ENCODE measurements around the gene PTAR1. TPM values are rescaled to one million over a fixed set of nuclear protein-coding genes. Genes with fewer than 3 reads are reported as not detected.

The PTAR1 gene
- total and polyA plus RNA-seq, 12 donors: 3.9 to 30.2 (median 23.6) TPM

DNA sequence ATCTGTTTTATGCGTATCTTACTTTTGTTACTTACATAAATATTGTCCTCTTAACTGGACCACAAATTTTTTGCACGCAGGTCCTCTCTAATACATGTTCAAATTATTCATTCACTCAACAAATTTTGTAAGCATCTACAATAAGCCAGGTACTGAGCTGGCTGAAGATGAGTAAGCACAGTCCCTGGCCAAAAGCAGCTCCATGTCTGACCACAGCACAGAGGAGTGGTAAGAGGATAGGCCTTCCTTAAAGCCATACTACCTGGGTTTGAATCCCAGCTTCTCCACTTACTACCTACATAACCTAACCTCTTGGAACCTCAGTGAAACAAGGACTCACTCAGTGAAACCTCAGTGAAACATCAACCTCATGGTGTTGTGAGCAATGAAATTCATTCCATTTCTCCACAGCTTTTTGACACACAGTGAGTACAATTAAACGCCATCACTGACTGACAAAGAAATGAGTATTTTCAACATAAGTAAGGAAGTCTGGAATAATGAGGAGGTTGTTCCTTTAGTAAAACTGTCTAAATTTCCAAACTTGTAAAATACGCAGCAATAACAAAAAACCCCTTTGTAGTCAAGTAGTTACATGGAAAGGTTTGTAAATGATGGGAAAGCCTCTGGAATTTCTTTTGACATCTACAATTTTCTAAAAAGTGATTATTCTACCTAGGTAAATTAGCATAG lies 15.0 kb downstream of the PTAR1 start:
- no peaks in the 10 kb centered on the region for H3K27me3 ChIP-seq
- peaks cover 0 to 74% (median 8%) of the 10 kb centered on the region in 9 donors for H3K36me3 ChIP-seq
- H3K9me3 ChIP-seq: no peaks in the 10 kb centered on the region
- H3K27ac ChIP-seq: peak overlapping the region in 1 of 10 donors; percentile 67
- 95% methylated on average over 4 of the region's 4 CpGs for WGBS, 2 donors
- peaks cover 0 to 31% (median 22%) of the 10 kb centered on the region in 9 donors for H3K4me1 ChIP-seq
- intact Hi-C loops (cut with DNase I): loop anchor here in 3 of 10 donors (5.0 to 10.0 kb wide), 3 partner anchors 70 to 127 kb away; partner anchors contain the start of gene APBA1 (in 1 of the 3)
- no peak overlapping the region for H3K4me3 ChIP-seq
- TF ChIP-seq, protein P1, sequence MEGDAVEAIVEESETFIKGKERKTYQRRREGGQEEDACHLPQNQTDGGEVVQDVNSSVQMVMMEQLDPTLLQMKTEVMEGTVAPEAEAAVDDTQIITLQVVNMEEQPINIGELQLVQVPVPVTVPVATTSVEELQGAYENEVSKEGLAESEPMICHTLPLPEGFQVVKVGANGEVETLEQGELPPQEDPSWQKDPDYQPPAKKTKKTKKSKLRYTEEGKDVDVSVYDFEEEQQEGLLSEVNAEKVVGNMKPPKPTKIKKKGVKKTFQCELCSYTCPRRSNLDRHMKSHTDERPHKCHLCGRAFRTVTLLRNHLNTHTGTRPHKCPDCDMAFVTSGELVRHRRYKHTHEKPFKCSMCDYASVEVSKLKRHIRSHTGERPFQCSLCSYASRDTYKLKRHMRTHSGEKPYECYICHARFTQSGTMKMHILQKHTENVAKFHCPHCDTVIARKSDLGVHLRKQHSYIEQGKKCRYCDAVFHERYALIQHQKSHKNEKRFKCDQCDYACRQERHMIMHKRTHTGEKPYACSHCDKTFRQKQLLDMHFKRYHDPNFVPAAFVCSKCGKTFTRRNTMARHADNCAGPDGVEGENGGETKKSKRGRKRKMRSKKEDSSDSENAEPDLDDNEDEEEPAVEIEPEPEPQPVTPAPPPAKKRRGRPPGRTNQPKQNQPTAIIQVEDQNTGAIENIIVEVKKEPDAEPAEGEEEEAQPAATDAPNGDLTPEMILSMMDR (IDR thresholded peaks at IDR 0.05): no peak
- ATAC-seq (no peak), DNase-seq (no peak)

DNA sequence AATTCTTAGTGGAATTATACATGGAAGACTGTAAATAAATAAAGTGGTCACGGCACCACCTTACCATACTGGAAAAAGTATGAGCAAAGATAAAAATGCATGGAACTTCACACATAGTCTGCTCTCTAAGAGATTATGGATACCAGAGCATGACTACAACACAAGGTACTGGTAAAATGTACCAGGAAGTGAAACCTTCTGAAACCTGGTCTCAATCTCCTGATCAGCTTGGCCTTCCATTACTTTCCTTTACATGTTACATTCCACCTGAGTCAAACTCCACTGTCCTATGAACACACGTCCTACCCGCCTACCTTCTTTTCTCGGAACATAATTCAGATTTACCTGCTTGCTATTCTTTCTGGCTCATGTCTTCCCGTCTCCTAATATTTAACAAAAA lies 15.9 kb downstream of the PTAR1 start:
- Histone ChIP-seq H3K9me3 (no peaks in the 10 kb centered on the region), H3K36me3 (peaks cover 0 to 73% (median 7%) of the 10 kb centered on the region in 9 donors), H3K4me3 (no peak overlapping the region), H3K4me1 (peaks cover 0 to 31% (median 22%) of the 10 kb centered on the region in 9 donors), H3K27ac (no peak overlapping the region), H3K27me3 (no peaks in the 10 kb centered on the region)
- intact Hi-C loops (cut with DNase I): loop anchor here in 2 of 10 donors (5.0 to 10.0 kb wide), 2 partner anchors 69 to 73 kb away; partner anchors contain the start of gene APBA1 (in 1 of the 2)
- 99% methylated on average over 5 of the region's 5 CpGs for WGBS, 2 donors
- DNase-seq (no peak), ATAC-seq (no peak)
- TF ChIP-seq, protein P1 (IDR thresholded peaks at IDR 0.05): no peak

DNA sequence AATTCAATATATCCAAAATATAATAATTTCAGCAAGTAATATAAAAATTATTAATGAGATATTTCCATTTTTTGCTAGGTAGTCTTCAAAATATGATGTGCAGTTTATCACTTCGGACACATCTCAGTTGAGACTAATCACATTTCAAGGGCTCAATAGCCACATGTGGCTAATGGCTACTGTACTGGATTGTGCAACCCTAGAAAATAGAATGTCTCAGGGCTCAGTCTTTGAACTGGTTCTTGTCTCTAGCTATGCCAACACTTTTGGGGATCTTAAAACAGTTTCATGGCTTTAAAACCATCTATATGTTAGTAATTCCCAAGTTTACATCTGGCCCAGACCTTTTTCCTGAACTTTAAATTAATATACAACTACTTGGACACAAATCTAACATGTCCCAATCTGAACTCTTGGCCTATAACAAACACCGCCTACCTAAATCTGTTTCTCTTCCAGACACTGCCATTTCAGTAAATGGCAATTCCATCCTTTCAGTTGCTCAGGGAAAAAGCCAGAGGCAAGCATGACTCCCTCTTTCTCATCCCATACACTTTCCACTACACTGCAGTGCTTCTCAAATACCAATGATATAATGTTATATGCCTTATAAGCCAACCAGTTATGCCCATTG lies 18.8 kb downstream of the PTAR1 start:
- Histone ChIP-seq H3K27me3 (no peaks in the 10 kb centered on the region), H3K27ac (no peak overlapping the region), H3K4me3 (no peak overlapping the region), H3K9me3 (no peaks in the 10 kb centered on the region), H3K36me3 (peaks cover 0 to 70% (median 0%) of the 10 kb centered on the region in 9 donors), H3K4me1 (peaks cover 0 to 16% (median 8%) of the 10 kb centered on the region in 9 donors)
- intact Hi-C loops (cut with DNase I): loop anchor here in 2 of 10 donors (5.0 to 10.0 kb wide), 2 partner anchors 66 to 76 kb away; partner anchors contain the start of gene APBA1 (in 1 of the 2)
- WGBS, 2 donors: 96 to 97% methylated on average over 2 of the region's 2 CpGs
- DNase-seq: no peak
- TF ChIP-seq, protein P1 (IDR thresholded peaks at IDR 0.05): no peak
- no peak for ATAC-seq

DNA sequence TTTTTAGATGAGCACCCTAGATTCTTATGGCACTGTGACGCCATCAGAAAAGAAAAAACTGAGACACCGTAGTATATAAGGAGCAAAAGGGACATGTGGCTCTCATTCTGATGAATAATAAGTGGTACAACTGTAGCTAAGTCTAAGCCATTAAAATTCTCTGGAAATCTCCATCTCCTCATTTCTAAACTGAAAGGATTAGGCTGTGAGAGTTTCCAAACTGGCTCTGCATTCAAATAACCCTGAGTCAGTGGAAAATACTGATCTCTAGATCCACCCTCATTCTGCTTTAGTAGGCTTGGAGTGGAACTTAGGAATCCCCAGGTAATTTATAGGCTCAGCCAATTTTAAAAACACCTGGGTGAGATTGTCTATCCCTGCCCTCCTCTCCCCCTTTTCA lies 28.5 kb downstream of the PTAR1 start:
- H3K4me1 ChIP-seq: no peaks in the 10 kb centered on the region
- H3K27ac ChIP-seq: no peak overlapping the region
- DNase-seq (no peak), ATAC-seq (no peak)
- H3K27me3 ChIP-seq: no peaks in the 10 kb centered on the region
- H3K36me3 ChIP-seq: peaks cover 0 to 97% (median 44%) of the 10 kb centered on the region in 9 donors
- H3K9me3 ChIP-seq: no peaks in the 10 kb centered on the region
- 98 to 100% methylated on average over 2 of the region's 2 CpGs for WGBS, 2 donors
- TF ChIP-seq, protein P1 (IDR thresholded peaks at IDR 0.05): no peak
- H3K4me3 ChIP-seq: no peak overlapping the region
- intact Hi-C loops (cut with DNase I): no loop called here

Measured in heart right ventricle (tissue), 16 donors.